ENCODE results near the gene VWA3A. TPM values are rescaled to one million over a fixed set of nuclear protein-coding genes. Genes with fewer than 3 reads are reported as not detected.
"Not testable (repeated sequence)": the region's sequence is repeated elsewhere in the genome, so short reads cannot be mapped to it uniquely, and the experiment has no call there.

Gene VWA3A
- total and polyA plus RNA-seq, 2 experiments from 2014 or later, result 0.45 TPM; not detected in 1

DNA sequence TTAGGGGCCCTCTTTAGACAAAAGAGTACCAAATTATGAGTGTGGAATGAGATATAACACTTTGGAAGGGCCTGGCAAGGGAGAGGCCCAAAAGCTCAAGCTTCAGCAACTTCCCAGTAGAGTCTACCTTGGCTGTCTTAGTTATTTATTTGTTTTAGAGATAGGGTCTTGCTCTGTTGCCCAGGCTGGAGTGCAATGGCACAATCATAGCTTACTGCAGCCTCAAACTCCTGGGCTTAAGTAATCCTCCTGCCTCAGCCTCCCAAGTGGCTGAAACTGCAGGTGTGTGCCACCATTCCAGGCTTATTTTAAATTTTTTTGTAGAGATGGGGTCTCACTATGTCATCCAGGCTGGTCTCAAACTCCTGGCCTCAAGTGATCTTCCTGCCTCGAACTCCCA lies 80.3 kb downstream of the VWA3A start:
- not testable (repeated sequence) for H3F3A ChIP-seq (replicated peaks; ENCODE audit: low read depth); H3K9me2 ChIP-seq (ENCODE audit: insufficient read depth); DNase-seq (ENCODE audit: low spot score); H2AFZ ChIP-seq; H3K4me3 Mint-ChIP-seq; H3K27ac ChIP-seq (ENCODE audit: low read depth); H4K20me1 ChIP-seq (replicated peaks; ENCODE audit: insufficient read depth); H3K36me3 Mint-ChIP-seq (ENCODE audit: low read depth); H3K4me1 ChIP-seq (ENCODE audit: insufficient read depth); H3K4me3 ChIP-seq; H3K4me1 Mint-ChIP-seq; H3K9me3 Mint-ChIP-seq; ATAC-seq; H3K27me3 ChIP-seq (ENCODE audit: insufficient read depth); H3K27ac Mint-ChIP-seq; H3K36me3 ChIP-seq (ENCODE audit: insufficient read depth); H3K4me2 ChIP-seq; H3K79me2 ChIP-seq (replicated peaks; ENCODE audit: insufficient read depth)
- H3K27me3 Mint-ChIP-seq (ENCODE audit: insufficient read depth, low read depth, poor library complexity), result peaks cover 10% of the 10 kb centered on the region

DNA sequence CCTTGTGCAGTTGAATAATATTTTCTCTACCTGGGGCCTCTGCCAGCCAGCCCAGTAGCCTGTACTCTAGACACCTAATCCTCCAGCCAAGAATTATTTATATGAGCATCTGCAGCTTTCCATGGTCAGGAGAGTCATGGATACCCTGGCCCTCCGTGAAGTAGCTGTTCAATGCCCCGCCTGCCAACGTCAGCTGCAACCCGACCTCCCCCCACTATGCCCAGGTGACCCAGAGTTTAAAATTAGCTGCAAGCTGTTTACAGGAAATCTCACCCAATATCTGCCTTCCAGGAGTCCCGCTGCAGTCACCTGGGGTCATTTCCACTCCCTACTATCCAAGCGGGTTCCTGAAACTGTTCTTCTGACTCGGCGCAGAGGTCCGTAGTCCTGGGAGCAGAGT lies 82.3 kb downstream of the VWA3A start:
- Histone ChIP-seq H3K27me3 (ENCODE audit: insufficient read depth) (no peaks in the 10 kb centered on the region), H4K20me1 (replicated peaks; ENCODE audit: insufficient read depth) (no peaks in the 10 kb centered on the region), H3K79me2 (replicated peaks; ENCODE audit: insufficient read depth) (no peaks in the 10 kb centered on the region), H2AFZ (no peak overlapping the region), H3K9me2 (ENCODE audit: insufficient read depth) (no peaks in the 10 kb centered on the region), H3K4me2 (no peak overlapping the region), H3K27ac (ENCODE audit: low read depth) (no peak overlapping the region), H3K4me3 (no peak overlapping the region), H3K36me3 (ENCODE audit: insufficient read depth) (no peaks in the 10 kb centered on the region), H3F3A (replicated peaks; ENCODE audit: low read depth) (no peaks in the 10 kb centered on the region), H3K4me1 (ENCODE audit: insufficient read depth) (no peaks in the 10 kb centered on the region)
- Mint-ChIP-seq H3K4me3 (no peak overlapping the region), H3K9me3 (no peaks in the 10 kb centered on the region), H3K4me1 (no peaks in the 10 kb centered on the region), H3K27me3 (ENCODE audit: insufficient read depth, low read depth, poor library complexity) (peaks cover 13% of the 10 kb centered on the region), H3K27ac (no peak overlapping the region), H3K36me3 (ENCODE audit: low read depth) (no peaks in the 10 kb centered on the region)
- ATAC-seq (no peak), DNase-seq (ENCODE audit: low spot score) (no peak)
- TF ChIP-seq, protein P1, sequence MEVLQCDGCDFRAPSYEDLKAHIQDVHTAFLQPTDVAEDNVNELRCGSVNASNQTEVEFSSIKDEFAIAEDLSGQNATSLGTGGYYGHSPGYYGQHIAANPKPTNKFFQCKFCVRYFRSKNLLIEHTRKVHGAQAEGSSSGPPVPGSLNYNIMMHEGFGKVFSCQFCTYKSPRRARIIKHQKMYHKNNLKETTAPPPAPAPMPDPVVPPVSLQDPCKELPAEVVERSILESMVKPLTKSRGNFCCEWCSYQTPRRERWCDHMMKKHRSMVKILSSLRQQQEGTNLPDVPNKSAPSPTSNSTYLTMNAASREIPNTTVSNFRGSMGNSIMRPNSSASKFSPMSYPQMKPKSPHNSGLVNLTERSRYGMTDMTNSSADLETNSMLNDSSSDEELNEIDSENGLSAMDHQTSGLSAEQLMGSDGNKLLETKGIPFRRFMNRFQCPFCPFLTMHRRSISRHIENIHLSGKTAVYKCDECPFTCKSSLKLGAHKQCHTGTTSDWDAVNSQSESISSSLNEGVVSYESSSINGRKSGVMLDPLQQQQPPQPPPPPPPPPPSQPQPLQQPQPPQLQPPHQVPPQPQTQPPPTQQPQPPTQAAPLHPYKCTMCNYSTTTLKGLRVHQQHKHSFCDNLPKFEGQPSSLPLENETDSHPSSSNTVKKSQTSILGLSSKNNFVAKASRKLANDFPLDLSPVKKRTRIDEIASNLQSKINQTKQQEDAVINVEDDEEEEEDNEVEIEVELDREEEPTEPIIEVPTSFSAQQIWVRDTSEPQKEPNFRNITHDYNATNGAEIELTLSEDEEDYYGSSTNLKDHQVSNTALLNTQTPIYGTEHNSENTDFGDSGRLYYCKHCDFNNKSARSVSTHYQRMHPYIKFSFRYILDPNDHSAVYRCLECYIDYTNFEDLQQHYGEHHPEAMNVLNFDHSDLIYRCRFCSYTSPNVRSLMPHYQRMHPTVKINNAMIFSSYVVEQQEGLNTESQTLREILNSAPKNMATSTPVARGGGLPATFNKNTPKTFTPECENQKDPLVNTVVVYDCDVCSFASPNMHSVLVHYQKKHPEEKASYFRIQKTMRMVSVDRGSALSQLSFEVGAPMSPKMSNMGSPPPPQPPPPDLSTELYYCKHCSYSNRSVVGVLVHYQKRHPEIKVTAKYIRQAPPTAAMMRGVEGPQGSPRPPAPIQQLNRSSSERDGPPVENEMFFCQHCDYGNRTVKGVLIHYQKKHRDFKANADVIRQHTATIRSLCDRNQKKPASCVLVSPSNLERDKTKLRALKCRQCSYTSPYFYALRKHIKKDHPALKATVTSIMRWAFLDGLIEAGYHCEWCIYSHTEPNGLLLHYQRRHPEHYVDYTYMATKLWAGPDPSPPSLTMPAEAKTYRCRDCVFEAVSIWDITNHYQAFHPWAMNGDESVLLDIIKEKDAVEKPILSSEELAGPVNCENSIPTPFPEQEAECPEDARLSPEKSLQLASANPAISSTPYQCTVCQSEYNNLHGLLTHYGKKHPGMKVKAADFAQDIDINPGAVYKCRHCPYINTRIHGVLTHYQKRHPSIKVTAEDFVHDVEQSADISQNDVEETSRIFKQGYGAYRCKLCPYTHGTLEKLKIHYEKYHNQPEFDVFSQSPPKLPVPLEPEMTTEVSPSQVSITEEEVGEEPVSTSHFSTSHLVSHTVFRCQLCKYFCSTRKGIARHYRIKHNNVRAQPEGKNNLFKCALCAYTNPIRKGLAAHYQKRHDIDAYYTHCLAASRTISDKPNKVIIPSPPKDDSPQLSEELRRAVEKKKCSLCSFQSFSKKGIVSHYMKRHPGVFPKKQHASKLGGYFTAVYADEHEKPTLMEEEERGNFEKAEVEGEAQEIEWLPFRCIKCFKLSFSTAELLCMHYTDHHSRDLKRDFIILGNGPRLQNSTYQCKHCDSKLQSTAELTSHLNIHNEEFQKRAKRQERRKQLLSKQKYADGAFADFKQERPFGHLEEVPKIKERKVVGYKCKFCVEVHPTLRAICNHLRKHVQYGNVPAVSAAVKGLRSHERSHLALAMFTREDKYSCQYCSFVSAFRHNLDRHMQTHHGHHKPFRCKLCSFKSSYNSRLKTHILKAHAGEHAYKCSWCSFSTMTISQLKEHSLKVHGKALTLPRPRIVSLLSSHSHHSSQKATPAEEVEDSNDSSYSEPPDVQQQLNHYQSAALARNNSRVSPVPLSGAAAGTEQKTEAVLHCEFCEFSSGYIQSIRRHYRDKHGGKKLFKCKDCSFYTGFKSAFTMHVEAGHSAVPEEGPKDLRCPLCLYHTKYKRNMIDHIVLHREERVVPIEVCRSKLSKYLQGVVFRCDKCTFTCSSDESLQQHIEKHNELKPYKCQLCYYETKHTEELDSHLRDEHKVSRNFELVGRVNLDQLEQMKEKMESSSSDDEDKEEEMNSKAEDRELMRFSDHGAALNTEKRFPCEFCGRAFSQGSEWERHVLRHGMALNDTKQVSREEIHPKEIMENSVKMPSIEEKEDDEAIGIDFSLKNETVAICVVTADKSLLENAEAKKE (CRISPR knock-in tag; IDR thresholded peaks at IDR 0.05), result no peak
- no peak for TF ChIP-seq EZH2 (IDR thresholded peaks at IDR 0.05; ENCODE audit: low read depth, unreplicated experiment)
- TF ChIP-seq STAT1 (IDR thresholded peaks at IDR 0.05; ENCODE audit: unreplicated experiment), result no peak
- TF ChIP-seq EZH2phosphoT487 (IDR thresholded peaks at IDR 0.05; ENCODE audit: unreplicated experiment), result no peak
- TF ChIP-seq POLR2AphosphoS5 (IDR thresholded peaks at IDR 0.05; ENCODE audit: low read depth), result no peak
- TF ChIP-seq, protein P2, sequence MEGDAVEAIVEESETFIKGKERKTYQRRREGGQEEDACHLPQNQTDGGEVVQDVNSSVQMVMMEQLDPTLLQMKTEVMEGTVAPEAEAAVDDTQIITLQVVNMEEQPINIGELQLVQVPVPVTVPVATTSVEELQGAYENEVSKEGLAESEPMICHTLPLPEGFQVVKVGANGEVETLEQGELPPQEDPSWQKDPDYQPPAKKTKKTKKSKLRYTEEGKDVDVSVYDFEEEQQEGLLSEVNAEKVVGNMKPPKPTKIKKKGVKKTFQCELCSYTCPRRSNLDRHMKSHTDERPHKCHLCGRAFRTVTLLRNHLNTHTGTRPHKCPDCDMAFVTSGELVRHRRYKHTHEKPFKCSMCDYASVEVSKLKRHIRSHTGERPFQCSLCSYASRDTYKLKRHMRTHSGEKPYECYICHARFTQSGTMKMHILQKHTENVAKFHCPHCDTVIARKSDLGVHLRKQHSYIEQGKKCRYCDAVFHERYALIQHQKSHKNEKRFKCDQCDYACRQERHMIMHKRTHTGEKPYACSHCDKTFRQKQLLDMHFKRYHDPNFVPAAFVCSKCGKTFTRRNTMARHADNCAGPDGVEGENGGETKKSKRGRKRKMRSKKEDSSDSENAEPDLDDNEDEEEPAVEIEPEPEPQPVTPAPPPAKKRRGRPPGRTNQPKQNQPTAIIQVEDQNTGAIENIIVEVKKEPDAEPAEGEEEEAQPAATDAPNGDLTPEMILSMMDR (conservative IDR thresholded peaks at IDR 0.05; ENCODE audit: low read depth in 2 of 2), result no peak
- TF ChIP-seq, protein P3, sequence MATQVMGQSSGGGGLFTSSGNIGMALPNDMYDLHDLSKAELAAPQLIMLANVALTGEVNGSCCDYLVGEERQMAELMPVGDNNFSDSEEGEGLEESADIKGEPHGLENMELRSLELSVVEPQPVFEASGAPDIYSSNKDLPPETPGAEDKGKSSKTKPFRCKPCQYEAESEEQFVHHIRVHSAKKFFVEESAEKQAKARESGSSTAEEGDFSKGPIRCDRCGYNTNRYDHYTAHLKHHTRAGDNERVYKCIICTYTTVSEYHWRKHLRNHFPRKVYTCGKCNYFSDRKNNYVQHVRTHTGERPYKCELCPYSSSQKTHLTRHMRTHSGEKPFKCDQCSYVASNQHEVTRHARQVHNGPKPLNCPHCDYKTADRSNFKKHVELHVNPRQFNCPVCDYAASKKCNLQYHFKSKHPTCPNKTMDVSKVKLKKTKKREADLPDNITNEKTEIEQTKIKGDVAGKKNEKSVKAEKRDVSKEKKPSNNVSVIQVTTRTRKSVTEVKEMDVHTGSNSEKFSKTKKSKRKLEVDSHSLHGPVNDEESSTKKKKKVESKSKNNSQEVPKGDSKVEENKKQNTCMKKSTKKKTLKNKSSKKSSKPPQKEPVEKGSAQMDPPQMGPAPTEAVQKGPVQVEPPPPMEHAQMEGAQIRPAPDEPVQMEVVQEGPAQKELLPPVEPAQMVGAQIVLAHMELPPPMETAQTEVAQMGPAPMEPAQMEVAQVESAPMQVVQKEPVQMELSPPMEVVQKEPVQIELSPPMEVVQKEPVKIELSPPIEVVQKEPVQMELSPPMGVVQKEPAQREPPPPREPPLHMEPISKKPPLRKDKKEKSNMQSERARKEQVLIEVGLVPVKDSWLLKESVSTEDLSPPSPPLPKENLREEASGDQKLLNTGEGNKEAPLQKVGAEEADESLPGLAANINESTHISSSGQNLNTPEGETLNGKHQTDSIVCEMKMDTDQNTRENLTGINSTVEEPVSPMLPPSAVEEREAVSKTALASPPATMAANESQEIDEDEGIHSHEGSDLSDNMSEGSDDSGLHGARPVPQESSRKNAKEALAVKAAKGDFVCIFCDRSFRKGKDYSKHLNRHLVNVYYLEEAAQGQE (IDR thresholded peaks at IDR 0.05; ENCODE audit: unreplicated experiment), result no peak
- no peak for TF ChIP-seq CREB1 (CRISPR knock-in tag; IDR thresholded peaks at IDR 0.05; ENCODE audit: low read depth)
- TF ChIP-seq JUNB (IDR thresholded peaks at IDR 0.05; ENCODE audit: unreplicated experiment), result no peak
- TF ChIP-seq ZNF114 (CRISPR knock-in tag; IDR thresholded peaks at IDR 0.05), result no peak
- TF ChIP-seq ZNF331 (CRISPR knock-in tag; IDR thresholded peaks at IDR 0.05; ENCODE audit: low read depth), result no peak
